GM19455 (cell line): ENCODE results near the gene ADAMTS17.
"Not testable (repeated sequence)": the region's sequence is repeated elsewhere in the genome, so short reads cannot be mapped to it uniquely, and the experiment has no call there.

Experiments
- ATAC-seq: cut with Tn5 transposase; IDR thresholded peaks from one replicate; pipeline ENCODE4 v1.9.1; 2021; ENCODE audit not compliant: unreplicated experiment

Gene ADAMTS17

GRCh38 chr15:100340721-100341238, 995 bp downstream of the ADAMTS17 start:
- ATAC-seq = no peak

GRCh38 chr15:100339999-100340398, 1.8 kb downstream of the ADAMTS17 start:
- ATAC-seq = no peak

- not testable (repeated sequence) for ATAC-seq
Observed at GRCh38 chr15:100339451-100339850, 2.3 kb downstream of the ADAMTS17 start.

GRCh38 chr15:100338971-100339444, 2.8 kb downstream of the ADAMTS17 start:
- no peak for ATAC-seq

GRCh38 chr15:100338247-100338646, 3.5 kb downstream of the ADAMTS17 start:
- no peak for ATAC-seq

- no peak for ATAC-seq
Observed at GRCh38 chr15:100337096-100338044, 4.4 kb downstream of the ADAMTS17 start.

GRCh38 chr15:100336061-100336460, 5.7 kb downstream of the ADAMTS17 start:
- no peak for ATAC-seq

GRCh38 chr15:100335335-100335999, 6.3 kb downstream of the ADAMTS17 start:
- ATAC-seq = no peak

GRCh38 chr15:100334905-100335304, 6.9 kb downstream of the ADAMTS17 start:
- no peak for ATAC-seq

GRCh38 chr15:100334456-100334855, 7.3 kb downstream of the ADAMTS17 start:
- no peak for ATAC-seq

- ATAC-seq = no peak
Observed at GRCh38 chr15:100334015-100334414, 7.8 kb downstream of the ADAMTS17 start.

- ATAC-seq = no peak
Observed at GRCh38 chr15:100333236-100333635, 8.5 kb downstream of the ADAMTS17 start.

- ATAC-seq = no peak
Observed at GRCh38 chr15:100332721-100333120, 9.1 kb downstream of the ADAMTS17 start.

- ATAC-seq = no peak
Observed at GRCh38 chr15:100332231-100332630, 9.5 kb downstream of the ADAMTS17 start.

- ATAC-seq = no peak
Observed at GRCh38 chr15:100330629-100331215, 11.1 kb downstream of the ADAMTS17 start.

- ATAC-seq = no peak
Observed at GRCh38 chr15:100330221-100330620, 11.6 kb downstream of the ADAMTS17 start.

- ATAC-seq = no peak
Observed at GRCh38 chr15:100328796-100329195, 13.0 kb downstream of the ADAMTS17 start.

- no peak for ATAC-seq
Observed at GRCh38 chr15:100318880-100319279, 22.9 kb downstream of the ADAMTS17 start.

GRCh38 chr15:100314809-100315400, 26.9 kb downstream of the ADAMTS17 start:
- ATAC-seq = no peak

GRCh38 chr15:100311833-100312476, 29.8 kb downstream of the ADAMTS17 start:
- ATAC-seq = no peak
